ENCODE results near the gene CROCC2. TPM values are rescaled to one million over a fixed set of nuclear protein-coding genes. Genes with fewer than 3 reads are reported as not detected.

The CROCC2 gene
- total and polyA plus RNA-seq, 9 donors, result 0.04 to 0.50 (median 0.21) TPM; not detected in 1

DNA sequence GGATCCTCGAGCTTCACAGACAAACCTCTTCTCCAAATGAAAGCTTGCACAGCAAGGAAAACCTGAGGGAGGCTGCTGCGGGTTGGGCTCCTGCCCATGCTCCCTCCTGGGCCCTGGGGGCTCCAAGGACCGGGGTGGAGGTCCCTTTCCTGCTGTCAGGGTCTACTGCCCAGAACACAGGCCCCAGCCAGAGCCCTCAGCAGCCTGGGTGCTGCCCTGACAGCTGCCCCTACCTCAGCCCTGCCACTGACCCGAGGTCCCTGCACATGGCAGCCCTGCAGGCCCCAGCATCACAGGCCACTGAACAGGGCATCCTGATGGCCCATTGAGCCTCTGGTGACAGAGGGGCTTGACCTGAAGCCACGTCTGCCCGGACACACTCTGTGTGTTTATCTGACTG, 41.0 kb downstream of the CROCC2 start:
- no peak overlapping the region for H3K27ac ChIP-seq (ENCODE audit: low read length)
- DNase-seq, result no peak
- H3K9me3 ChIP-seq (replicated peaks; ENCODE audit: control insufficient read depth, low read depth, low read length), result no peaks in the 10 kb centered on the region
- WGBS (ENCODE audit: insufficient coverage), result 74% methylated on average over 6 of the region's 6 CpGs
- H3K4me1 ChIP-seq (ENCODE audit: control insufficient read depth, insufficient read depth, low read length), result peaks cover 16% of the 10 kb centered on the region
- H3K4me3 ChIP-seq (ENCODE audit: low read length), result no peak overlapping the region
- no peaks in the 10 kb centered on the region for H3K36me3 ChIP-seq (ENCODE audit: control insufficient read depth, insufficient read depth, low read length)
- H3K27me3 ChIP-seq (ENCODE audit: control insufficient read depth, insufficient read depth, low read length), result no peaks in the 10 kb centered on the region

DNA sequence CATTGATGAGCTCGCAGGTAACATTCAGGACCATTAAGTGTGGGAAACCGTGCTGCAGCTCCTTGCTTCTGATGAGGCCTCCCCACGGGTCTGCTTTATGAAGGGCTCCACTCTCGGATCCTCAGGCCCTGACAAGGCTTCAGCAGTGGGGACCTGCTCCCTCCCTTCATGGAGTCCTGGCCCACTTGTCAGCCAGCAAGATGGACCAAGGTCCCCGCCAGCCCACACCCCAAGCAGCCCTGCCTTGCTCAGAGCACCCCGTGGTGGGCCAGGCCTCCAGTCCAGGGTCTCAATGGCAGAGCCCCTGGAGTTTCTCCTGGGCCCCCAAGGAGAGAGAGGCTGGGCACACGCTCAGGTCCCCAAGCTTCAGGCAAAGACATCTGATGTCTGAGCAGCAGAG, 41.5 kb downstream of the CROCC2 start:
- Histone ChIP-seq H3K4me3 (ENCODE audit: low read length) (no peak overlapping the region), H3K9me3 (replicated peaks; ENCODE audit: control insufficient read depth, low read depth, low read length) (no peaks in the 10 kb centered on the region), H3K27me3 (ENCODE audit: control insufficient read depth, insufficient read depth, low read length) (peaks cover 1% of the 10 kb centered on the region), H3K27ac (ENCODE audit: low read length) (no peak overlapping the region), H3K4me1 (ENCODE audit: control insufficient read depth, insufficient read depth, low read length) (peaks cover 16% of the 10 kb centered on the region), H3K36me3 (ENCODE audit: control insufficient read depth, insufficient read depth, low read length) (no peaks in the 10 kb centered on the region)
- no peak for DNase-seq
- 74% methylated on average over 7 of the region's 7 CpGs for WGBS (ENCODE audit: insufficient coverage)

DNA sequence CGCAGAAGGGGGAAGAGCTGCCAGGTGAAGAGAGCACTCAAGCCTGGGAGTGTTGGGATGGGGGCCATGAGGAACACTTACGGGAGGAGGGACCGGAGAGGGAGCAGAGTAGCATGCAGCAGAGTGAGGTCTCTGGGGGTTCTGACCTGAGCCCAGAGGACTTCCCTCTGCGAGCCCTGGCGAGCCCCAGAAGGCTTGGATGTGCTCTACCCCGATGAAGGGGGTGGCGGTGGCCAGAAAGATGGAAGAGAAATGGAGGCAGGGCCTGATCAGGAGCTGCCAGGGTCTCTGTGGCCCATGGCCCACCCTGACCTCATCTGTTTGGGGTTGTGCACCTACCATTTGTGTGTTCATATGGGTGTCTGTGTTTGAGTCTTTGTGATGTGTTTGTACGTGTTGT, 42.0 kb downstream of the CROCC2 start:
- peaks cover 16% of the 10 kb centered on the region for H3K4me1 ChIP-seq (ENCODE audit: control insufficient read depth, insufficient read depth, low read length)

DNA sequence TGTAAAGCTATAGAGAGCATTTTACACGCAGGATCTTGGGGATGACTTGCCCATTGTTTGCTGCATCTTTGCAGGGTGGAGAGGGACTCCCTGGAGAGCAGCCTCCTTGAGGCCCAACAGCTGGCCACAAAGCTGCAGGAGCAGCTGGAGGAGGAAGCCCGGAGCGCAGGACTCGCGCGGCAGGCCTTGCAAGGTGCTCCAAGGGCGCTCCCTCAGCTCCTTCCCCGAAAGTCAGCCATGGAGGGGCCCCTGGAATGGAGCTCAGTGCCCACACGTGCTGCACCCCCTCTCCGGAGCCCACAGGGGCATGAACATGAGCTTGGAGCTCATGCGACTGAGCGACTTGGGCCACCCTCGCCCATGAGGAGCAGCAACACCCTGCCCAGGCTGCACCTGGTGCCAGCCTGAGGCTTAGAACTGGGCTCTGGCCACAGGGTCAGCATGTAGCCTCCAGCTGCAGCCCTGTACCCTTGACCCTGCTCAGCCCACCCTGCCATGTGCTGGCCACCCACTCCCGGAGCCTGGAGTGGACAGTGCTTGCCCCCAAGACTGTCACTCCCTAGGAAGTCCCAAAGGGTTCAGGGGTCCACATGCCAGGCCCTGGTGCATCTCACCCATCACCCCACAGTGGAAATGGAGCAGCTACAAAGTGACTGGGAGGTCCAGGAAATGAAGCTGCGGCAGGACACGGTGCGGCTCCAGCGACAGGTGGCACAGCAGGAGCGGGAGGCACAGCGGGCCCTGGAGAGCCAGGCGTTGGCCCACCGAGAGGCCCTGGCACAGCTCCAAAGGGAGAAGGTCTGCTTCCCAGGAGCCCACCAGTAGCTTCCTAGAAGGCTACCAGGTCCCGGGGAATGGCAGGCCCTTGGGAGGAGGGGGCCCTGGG, 43.0 kb downstream of the CROCC2 start:
- 62% methylated on average over 22 of the region's 23 CpGs for WGBS (ENCODE audit: insufficient coverage)
- H3K4me3 ChIP-seq (ENCODE audit: low read length), result no peak overlapping the region
- no peaks in the 10 kb centered on the region for H3K36me3 ChIP-seq (ENCODE audit: control insufficient read depth, insufficient read depth, low read length)
- H3K27ac ChIP-seq (ENCODE audit: low read length), result no peak overlapping the region
- DNase-seq, result no peak
- H3K4me1 ChIP-seq (ENCODE audit: control insufficient read depth, insufficient read depth, low read length), result peaks cover 24% of the 10 kb centered on the region
- H3K9me3 ChIP-seq (replicated peaks; ENCODE audit: control insufficient read depth, low read depth, low read length), result no peaks in the 10 kb centered on the region
- peaks cover 7% of the 10 kb centered on the region for H3K27me3 ChIP-seq (ENCODE audit: control insufficient read depth, insufficient read depth, low read length)

More for the DNA sequence above, 42.0 kb downstream of the CROCC2 start:
- H3K9me3 ChIP-seq (replicated peaks; ENCODE audit: control insufficient read depth, low read depth, low read length), result no peaks in the 10 kb centered on the region
- H3K4me3 ChIP-seq (ENCODE audit: low read length), result no peak overlapping the region
- peaks cover 2% of the 10 kb centered on the region for H3K27me3 ChIP-seq (ENCODE audit: control insufficient read depth, insufficient read depth, low read length)
- no peak for DNase-seq
- 83% methylated on average over 7 of the region's 8 CpGs for WGBS (ENCODE audit: insufficient coverage)
- no peak overlapping the region for H3K27ac ChIP-seq (ENCODE audit: low read length)
- H3K36me3 ChIP-seq (ENCODE audit: control insufficient read depth, insufficient read depth, low read length), result no peaks in the 10 kb centered on the region

DNA sequence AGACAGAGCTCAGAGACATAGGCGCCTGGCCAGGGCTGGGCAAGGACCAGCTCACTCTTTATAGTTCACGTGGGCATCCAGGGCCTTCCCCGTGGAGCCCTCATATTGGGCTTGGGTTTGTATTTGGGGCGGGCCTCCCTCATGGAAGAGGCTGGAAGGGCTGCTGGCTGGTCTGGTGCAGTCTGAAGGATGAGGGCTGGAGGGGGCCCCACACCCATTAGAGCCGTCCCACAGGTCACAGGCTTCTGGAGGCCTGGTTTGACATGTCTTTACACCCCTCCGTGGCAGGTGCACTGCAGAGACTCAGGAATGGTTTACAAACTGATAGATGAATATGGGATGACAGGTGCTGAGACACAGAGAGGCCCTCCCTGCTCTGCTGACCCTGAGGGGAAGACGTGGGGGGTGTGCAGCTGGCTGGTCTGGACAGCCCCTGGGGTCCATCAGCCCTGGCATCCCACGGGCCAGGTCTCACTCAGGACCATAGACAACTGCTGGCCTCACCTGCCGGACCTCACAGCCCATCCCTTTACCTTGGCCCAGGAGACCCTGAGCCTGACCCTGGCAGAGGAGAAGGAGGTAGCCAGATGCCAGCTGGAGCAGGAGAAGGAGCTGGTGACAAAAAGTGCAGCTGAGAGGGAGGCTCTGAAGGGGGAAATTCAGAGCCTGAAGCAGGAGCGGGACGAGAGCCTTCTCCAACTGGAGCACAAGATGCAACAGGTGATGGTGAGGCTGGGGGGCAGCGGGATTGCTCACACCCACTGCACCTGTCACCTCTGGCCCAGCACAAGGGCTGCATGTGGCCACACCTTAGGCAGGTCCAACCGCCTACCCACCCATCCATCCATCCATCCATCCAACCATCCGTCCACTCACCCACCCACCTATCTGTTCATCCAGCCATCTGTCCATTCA, 43.9 kb downstream of the CROCC2 start:
- Histone ChIP-seq H3K27me3 (ENCODE audit: control insufficient read depth, insufficient read depth, low read length) (peaks cover 14% of the 10 kb centered on the region), H3K4me1 (ENCODE audit: control insufficient read depth, insufficient read depth, low read length) (peaks cover 26% of the 10 kb centered on the region)
- WGBS (ENCODE audit: insufficient coverage), result 85% methylated on average over 5 of the region's 14 CpGs

DNA sequence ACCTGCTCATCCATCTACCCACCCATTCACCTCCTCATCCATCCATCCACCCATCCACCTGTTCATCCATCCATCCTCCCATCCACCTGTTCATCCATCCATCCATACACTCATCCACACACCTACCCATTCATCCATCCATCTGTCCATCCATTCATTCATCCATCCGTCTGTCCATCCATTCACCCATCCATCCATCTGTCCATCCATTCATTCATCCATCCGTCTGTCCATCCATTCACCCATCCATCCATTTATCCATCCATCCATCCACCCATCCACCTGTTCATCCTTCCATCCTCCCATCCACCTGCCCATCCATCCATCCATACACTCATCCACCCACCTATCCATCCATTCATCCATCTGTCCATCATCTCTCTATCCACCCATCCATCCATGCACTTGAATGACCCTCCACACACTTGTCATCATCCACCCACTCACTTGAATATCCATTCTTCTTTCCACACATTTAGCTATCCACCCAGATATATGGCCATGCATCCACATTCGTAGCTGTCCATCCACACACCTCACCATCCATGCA, 45.0 kb downstream of the CROCC2 start:
- Histone ChIP-seq H3K27ac (ENCODE audit: low read length) (no peak overlapping the region), H3K27me3 (ENCODE audit: control insufficient read depth, insufficient read depth, low read length) (peaks cover 23% of the 10 kb centered on the region), H3K9me3 (replicated peaks; ENCODE audit: control insufficient read depth, low read depth, low read length) (no peaks in the 10 kb centered on the region), H3K4me3 (ENCODE audit: low read length) (no peak overlapping the region), H3K4me1 (ENCODE audit: control insufficient read depth, insufficient read depth, low read length) (peaks cover 36% of the 10 kb centered on the region), H3K36me3 (ENCODE audit: control insufficient read depth, insufficient read depth, low read length) (no peaks in the 10 kb centered on the region)
- DNase-seq, result no peak
- 90% methylated on average over 3 of the region's 3 CpGs for WGBS (ENCODE audit: insufficient coverage)

More for the DNA sequence above, 43.9 kb downstream of the CROCC2 start:
- Histone ChIP-seq H3K4me3 (ENCODE audit: low read length) (no peak overlapping the region), H3K27ac (ENCODE audit: low read length) (no peak overlapping the region), H3K36me3 (ENCODE audit: control insufficient read depth, insufficient read depth, low read length) (no peaks in the 10 kb centered on the region), H3K9me3 (replicated peaks; ENCODE audit: control insufficient read depth, low read depth, low read length) (no peaks in the 10 kb centered on the region)
- DNase-seq, result no peak

DNA sequence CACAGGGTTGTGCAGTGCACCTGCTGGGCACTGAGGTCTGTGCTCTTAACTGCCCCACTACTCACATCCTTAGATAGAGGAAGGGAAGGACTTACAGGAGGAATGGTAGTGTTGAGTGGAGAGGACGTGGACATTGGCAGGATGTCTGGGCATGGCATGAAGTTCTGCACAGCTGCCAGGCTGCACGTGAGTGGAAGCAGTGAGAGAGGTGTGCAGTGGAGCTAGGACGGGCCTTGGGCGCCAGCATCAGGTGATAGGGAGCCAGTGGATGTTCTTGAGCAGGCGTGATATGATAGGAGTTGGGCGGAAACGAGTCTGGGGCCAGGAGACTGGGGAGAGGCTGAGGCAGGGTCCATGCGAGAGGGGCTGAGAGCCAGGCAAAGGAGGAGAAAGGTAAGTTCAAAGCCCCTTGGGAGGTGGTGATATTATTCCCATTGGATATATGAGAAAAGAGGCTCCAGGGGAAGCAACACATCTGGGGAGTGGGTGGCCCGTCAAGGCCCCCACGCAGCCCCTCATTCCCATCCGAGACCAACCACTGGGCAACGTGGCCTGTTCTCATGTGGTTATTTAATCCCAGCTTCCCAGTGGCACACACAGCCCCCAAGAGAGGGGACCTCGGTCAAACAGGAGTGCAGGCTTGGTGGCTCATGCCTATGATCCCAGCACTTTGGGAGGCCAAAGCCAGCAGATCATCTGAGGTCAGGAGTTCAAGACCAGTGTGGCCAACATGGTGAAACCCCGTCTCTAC, 46.5 kb downstream of the CROCC2 start:
- DNase-seq, result no peak
- H3K4me1 ChIP-seq (ENCODE audit: control insufficient read depth, insufficient read depth, low read length), result peaks cover 52% of the 10 kb centered on the region
- H3K9me3 ChIP-seq (replicated peaks; ENCODE audit: control insufficient read depth, low read depth, low read length), result no peaks in the 10 kb centered on the region
- no peaks in the 10 kb centered on the region for H3K36me3 ChIP-seq (ENCODE audit: control insufficient read depth, insufficient read depth, low read length)
- H3K27me3 ChIP-seq (ENCODE audit: control insufficient read depth, insufficient read depth, low read length), result peaks cover 25% of the 10 kb centered on the region
- no peak overlapping the region for H3K27ac ChIP-seq (ENCODE audit: low read length)
- no peak overlapping the region for H3K4me3 ChIP-seq (ENCODE audit: low read length)
- WGBS (ENCODE audit: insufficient coverage), result 85% methylated on average over 10 of the region's 14 CpGs

DNA sequence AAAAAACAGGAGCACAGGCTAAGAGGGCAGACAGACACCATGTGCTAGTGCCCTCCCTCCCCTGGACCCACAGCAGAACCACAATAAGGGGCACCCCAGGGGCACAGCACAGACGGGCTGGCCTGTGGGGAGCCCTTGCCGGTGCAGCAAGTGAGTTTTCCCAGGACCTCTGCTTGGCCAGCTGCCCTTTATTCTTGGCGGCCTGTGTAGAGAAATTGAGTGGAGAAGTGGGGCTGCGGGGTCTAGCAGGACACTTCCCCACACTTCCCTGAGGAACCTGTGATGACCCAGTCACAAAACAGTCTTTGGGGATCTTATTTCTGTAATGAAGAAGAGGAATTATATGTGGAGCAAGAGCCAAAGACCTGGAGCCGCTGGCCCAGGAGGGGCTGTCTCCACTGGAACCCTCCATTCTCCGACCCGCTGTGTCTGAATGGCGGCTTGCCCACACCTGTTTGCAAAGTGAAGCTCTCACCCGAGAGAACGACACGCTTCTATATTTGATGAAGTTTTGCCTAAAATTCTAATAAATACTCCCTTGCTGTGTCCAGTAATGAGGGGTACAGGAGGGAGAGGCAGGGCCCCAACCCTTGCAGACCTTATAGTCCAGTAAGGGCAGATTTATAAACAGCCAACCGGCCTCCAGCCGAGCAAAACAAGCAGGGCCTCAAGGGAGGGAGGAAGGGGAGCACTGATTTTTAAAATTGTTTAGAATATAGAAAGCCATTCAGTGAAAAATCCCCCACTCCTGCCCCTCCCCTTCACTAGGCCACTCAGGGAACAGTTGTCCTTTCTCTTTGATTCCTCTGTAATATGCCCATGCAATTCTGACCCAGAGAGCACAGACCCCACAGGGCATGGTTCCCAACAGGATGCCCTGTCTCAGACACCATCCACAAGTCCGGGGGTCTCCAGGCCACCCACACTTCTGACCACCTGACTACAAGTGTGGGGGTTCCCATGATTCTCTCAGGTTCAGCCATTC, 47.6 kb downstream of the CROCC2 start:
- H3K9me3 ChIP-seq (replicated peaks; ENCODE audit: control insufficient read depth, low read depth, low read length), result no peaks in the 10 kb centered on the region
- peaks cover 25% of the 10 kb centered on the region for H3K27me3 ChIP-seq (ENCODE audit: control insufficient read depth, insufficient read depth, low read length)
- H3K36me3 ChIP-seq (ENCODE audit: control insufficient read depth, insufficient read depth, low read length), result no peaks in the 10 kb centered on the region
- no peak overlapping the region for H3K27ac ChIP-seq (ENCODE audit: low read length)
- WGBS (ENCODE audit: insufficient coverage), result 33% methylated on average over 3 of the region's 14 CpGs
- DNase-seq, result no peak
- peaks cover 62% of the 10 kb centered on the region for H3K4me1 ChIP-seq (ENCODE audit: control insufficient read depth, insufficient read depth, low read length)
- H3K4me3 ChIP-seq (ENCODE audit: low read length), result no peak overlapping the region

Measured in muscle of leg (tissue), 11 donors.